GM21528 (cell line): ENCODE measurements around the gene ZMYM4.

Source experiments
- ATAC-seq: cut with Tn5 transposase; IDR thresholded peaks from one replicate; pipeline ENCODE4 v1.9.1; 2021; ENCODE audit warnings: mild to moderate bottlenecking, moderate library complexity; ENCODE audit not compliant: unreplicated experiment, low FRiP score

Gene ZMYM4

GRCh38 chr1:35390600-35391494 lies 122.3 kb downstream of the ZMYM4 start:
- ATAC-seq = no peak

GRCh38 chr1:35394386-35394785 lies 125.9 kb downstream of the ZMYM4 start:
- ATAC-seq = no peak

DNA sequence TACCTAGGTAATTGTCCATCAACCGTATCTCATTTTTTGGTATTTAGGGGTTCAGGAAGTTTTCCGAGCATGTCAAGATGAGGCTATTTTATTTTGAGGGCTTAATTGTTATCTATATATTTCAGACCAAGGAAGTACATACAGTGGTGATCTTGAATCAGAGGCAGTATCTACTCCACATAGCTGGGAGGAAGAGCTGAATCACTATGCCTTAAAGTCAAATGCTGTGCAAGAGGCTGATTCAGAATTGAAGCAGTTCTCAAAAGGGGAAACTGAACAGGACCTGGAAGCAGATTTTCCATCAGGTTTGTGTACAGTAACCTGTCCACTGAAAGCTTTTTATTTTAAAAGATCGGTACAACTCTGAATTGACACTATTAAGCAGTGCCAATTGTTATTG lies 130.2 kb downstream of the ZMYM4 start:
- ATAC-seq = no peak

GRCh38 chr1:35401049-35401448 lies 132.5 kb downstream of the ZMYM4 start:
- ATAC-seq = no peak

DNA sequence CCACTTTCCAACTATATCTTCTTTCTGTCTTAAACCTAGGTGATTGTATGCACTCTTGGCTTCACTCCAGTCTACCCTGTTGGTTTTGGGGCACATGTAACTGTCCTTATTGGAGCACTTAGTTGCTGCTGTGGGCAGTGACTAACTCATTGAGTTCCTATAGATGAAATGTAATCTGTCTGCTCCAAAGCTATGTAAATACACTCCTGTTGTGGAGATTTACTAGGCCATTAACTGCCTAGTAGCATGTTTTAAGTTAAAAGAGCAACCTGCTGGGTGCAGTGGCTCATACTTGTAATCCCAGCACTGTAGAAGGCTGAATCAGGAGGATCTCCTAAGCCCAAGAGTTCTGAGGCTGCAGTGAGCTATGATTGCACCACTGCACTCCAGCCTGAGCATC lies 137.6 kb downstream of the ZMYM4 start:
- ATAC-seq = no peak

GRCh38 chr1:35407743-35408142 lies 139.2 kb downstream of the ZMYM4 start:
- no peak for ATAC-seq

DNA sequence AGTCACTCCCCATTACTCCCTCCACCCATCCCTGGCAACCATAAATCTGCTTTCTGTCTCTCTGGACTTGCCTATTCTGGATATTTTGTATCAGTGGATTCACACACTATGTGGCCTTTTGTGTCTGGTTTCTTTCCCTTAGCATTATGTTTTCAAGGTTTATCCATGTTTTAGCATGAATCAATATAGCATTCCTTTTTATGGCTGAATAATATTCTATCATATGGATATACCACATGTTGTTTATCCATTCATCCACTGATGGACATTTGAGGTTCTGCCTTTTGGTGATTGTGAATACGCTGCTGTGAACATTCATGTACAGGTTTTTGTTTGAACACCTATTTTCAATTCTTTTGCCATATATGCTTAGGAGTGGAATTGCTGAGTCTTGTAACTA lies 140.4 kb downstream of the ZMYM4 start:
- ATAC-seq = no peak

DNA sequence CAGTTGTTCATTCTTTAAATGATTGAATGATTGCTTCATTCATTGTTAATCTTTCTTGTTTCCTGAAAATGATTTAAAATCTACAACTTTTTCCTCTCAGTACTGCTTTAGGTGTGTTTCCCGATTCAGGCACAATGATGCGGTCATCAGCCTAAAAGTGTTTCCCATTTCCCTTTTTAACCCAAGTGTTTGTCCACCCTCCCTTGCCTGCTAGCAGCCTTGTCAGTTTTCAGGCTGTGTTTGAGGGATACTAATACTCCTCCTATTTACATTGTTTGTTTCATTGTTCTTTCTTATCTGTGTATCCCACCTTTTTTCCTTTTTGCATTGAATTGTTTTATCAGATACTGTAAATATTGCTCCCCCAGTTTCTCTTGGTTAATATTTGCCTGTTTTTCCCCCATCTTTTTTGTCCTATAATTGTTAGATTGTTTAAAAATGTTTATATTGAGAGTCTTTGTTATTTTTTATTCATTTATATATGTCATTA lies 157.6 kb downstream of the ZMYM4 start:
- no peak for ATAC-seq

- no peak for ATAC-seq
Measured at GRCh38 chr1:35428360-35428759, 159.9 kb downstream of the ZMYM4 start.

GRCh38 chr1:35430762-35431161 lies 162.3 kb downstream of the ZMYM4 start:
- no peak for ATAC-seq

- no peak for ATAC-seq
Measured at GRCh38 chr1:35431173-35431599, 162.7 kb downstream of the ZMYM4 start.

DNA sequence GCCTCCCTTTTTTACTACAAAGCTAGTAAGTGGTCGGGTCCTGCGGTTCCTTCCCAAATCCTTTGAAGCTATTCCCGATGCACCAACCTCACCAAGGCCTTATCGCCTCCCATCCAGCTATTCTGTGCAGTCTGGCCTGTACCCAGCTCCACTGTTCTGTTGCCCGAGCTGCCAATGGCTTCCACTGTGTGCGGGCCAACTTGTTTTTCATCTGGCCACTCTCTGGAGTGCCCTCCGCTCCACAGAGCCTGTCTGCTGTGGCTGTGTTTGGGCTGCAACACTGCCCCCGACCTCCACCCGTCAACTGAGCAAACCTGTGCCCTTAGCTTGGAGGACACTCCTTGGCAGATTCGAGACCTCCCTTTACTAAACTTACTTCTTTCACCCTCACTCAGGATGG lies 163.7 kb downstream of the ZMYM4 start:
- ATAC-seq = no peak

GRCh38 chr1:35433714-35434113 lies 165.2 kb downstream of the ZMYM4 start:
- no peak for ATAC-seq

DNA sequence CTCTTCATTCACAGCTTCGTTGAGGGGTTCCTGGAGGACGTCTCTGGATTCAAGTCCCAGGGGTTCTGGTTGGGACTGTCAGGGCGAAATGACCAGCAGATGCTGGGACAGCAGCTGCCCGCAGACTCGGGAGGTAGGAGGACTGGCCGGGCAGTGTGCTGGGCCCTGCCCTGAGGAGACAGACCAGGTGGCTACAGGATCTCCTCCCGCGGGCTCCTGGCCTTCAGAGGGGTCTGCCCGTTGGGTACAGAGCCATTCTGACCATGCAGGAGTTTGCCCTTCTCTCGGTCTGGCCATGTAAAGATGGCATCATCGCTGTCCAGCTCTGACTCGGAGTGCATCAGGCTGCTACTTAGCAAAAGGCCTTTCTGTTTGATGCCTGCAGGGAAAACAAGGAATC lies 166.2 kb downstream of the ZMYM4 start:
- no peak for ATAC-seq

GRCh38 chr1:35436078-35436477 lies 167.6 kb downstream of the ZMYM4 start:
- ATAC-seq = no peak

GRCh38 chr1:35437200-35437599 lies 168.7 kb downstream of the ZMYM4 start:
- ATAC-seq = no peak

DNA sequence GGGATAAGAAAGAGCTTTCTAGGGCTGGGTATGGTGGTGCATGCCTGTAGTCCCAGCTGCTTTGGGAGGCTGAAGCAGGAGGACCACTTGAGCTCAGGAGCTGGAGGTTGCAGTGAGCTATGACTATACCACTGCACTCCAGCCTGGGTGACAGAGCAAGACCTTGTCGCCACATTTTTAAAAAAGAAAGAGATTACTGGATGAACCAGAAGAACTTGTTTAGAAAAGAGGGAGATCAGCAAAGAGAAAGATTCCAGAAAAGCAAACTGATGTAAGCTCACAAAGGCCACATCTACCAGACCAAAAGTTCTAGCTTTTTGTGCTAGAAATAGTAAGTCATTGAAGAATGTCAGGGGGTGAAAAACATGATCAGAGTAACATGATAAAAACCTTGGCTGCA lies 171.1 kb downstream of the ZMYM4 start:
- ATAC-seq = no peak

DNA sequence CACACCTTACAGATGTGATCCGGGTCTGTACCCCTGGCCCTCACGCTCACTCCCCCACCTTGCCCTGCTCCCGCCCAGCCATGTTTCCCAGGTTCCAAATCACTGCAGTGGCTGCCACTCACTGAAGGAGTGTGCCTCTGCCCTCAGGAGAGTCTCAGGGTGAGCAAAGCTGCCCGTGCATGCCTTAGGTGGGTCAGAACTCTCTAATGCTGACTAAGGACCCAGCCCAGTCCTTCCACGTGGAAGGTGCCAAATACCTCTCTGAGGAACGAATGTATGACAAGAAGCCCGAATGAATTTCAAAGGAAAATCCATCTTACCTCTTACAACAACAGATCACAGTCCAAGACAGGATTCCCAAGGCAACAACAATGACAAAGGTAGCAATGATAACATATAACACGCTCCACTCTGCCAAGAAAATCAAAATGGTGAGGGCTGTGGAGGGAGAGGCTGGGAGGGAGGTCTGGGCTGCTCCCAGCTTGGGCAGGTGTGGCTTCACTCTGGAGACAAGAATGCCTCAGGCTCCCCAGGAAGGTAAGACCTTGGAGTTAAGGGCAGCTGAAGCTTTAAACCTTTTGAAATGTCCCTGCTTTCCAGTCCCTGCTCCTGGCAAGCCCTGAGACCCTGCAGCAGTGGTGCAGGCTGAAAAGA lies 173.5 kb downstream of the ZMYM4 start:
- no peak for ATAC-seq

DNA sequence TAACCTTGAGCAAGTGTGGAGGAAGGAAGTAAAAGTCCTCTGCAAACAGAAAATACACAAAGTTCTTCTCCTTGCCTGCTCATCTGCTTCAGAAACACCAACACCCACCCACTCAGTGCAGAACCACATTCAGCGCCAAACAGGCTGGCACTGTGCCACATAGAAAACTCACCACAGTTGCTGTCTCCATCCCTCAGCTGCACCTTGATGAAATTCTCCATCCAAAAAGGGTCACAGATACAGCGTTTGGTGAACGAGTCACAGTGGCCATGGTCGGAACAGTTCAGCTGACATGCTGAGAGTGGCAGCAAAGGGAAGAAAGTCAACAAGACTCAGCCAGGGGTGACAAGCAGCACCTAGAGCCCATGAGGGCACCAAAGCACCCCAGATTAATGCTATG lies 174.2 kb downstream of the ZMYM4 start:
- no peak for ATAC-seq

DNA sequence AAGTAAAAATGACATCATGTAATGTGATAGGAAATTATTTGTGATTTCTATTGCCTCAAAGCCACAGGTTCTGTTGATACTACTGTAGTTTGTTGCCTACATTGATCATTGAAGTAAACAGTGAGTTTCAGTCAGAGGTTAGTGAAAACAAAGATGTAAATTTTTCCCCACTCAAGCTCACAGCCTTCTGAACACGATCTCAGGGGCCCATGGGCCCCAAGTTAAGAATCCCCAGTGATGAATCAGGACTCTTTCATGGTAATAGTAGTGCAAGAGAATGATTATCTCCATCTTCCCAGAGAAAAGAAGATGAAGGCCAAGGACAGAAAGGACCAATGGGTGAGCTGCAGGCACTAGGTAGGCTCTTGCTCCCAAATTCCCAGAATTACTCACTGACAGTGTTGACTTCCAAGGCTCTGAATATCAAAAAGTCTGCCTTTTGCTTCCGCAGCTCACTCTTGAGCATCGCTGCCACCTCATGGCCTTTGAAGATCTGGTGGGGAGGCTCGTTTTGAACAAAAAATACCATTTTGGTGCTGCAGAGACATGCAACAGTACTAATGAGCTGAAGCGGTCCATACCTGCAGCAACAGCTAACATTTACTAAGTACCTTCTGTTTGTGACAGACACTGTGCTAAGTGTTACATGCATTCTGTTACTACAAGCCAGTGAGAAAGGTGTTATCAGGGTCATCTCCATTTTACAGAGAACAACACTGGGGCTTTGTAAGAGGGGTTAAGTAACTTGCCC lies 175.4 kb downstream of the ZMYM4 start:
- no peak for ATAC-seq

GRCh38 chr1:35444519-35444774 lies 175.9 kb downstream of the ZMYM4 start:
- no peak for ATAC-seq
